ENCODE measurements around the gene MAP3K7CL.

The MAP3K7CL gene

GRCh38 chr21:29130270-29130969 lies at the start of gene MAP3K7CL:
Gene MAP3K7CL (plus strand): TSS chr21:29130644. CDS start chr21:29133345, 2,701 bp downstream.
- no peak for DNase-seq

GRCh38 chr21:29082046-29082815 lies 48.2 kb upstream of the MAP3K7CL start:
- no peak for DNase-seq

GRCh38 chr21:29083306-29083705 lies 47.1 kb upstream of the MAP3K7CL start:
- DNase-seq: no peak

- no peak for DNase-seq
Observed at GRCh38 chr21:29084372-29084771, 46.1 kb upstream of the MAP3K7CL start.

GRCh38 chr21:29085106-29085752 lies 45.2 kb upstream of the MAP3K7CL start:
- DNase-seq: no peak

GRCh38 chr21:29091033-29091432 lies 39.4 kb upstream of the MAP3K7CL start:
- no peak for DNase-seq

GRCh38 chr21:29092102-29092959 lies 38.1 kb upstream of the MAP3K7CL start:
- no peak for DNase-seq

GRCh38 chr21:29096218-29097015 lies 34.0 kb upstream of the MAP3K7CL start:
- DNase-seq: no peak

GRCh38 chr21:29098156-29098555 lies 32.3 kb upstream of the MAP3K7CL start:
- DNase-seq: no peak

GRCh38 chr21:29102791-29103257 lies 27.6 kb upstream of the MAP3K7CL start:
- no peak for DNase-seq

- DNase-seq: no peak
Observed at GRCh38 chr21:29104239-29104708, 26.2 kb upstream of the MAP3K7CL start.

- DNase-seq: no peak
Observed at GRCh38 chr21:29105218-29105617, 25.2 kb upstream of the MAP3K7CL start.

- no peak for DNase-seq
Observed at GRCh38 chr21:29114765-29115500, 15.5 kb upstream of the MAP3K7CL start.

- no peak for DNase-seq
Observed at GRCh38 chr21:29115899-29116298, 14.5 kb upstream of the MAP3K7CL start.

- DNase-seq: no peak
Observed at GRCh38 chr21:29117372-29117955, 13.0 kb upstream of the MAP3K7CL start.

GRCh38 chr21:29121759-29122158 lies 8.7 kb upstream of the MAP3K7CL start:
- no peak for DNase-seq

GRCh38 chr21:29124645-29125044 lies 5.8 kb upstream of the MAP3K7CL start:
- DNase-seq: no peak

GRCh38 chr21:29125191-29125590 lies 5.3 kb upstream of the MAP3K7CL start:
- no peak for DNase-seq

GRCh38 chr21:29125979-29126378 lies 4.5 kb upstream of the MAP3K7CL start:
- DNase-seq: no peak

- DNase-seq: no peak
Observed at GRCh38 chr21:29133241-29133640, 2.8 kb downstream of the MAP3K7CL start.

GRCh38 chr21:29133796-29134195 lies 3.4 kb downstream of the MAP3K7CL start:
- DNase-seq: no peak
